Stimulated activated naive CD8-positive, alpha-beta T cell treated with anti-CD3 and anti-CD28 coated beads, Interleukin-15, amount 100 ng/mL, for 72 hours (primary cell): ENCODE results near the gene PYCARD.
"Not testable (repeated sequence)": the region's sequence is repeated elsewhere in the genome, so short reads cannot be mapped to it uniquely, and the experiment has no call there.

Experiments
- ATAC-seq: fragments of 150-1000 bp; cut with Tn5 transposase; 2 replicates; pipeline ENCODE4 v1.10.0; 2021; ENCODE audit warnings: mild to moderate bottlenecking, moderate library complexity
- DNase-seq, 2 donors: peaks; one replicate each; pipeline ENCODE4 v3.0.0; 2021 to 2022
- H3K27ac Mint-ChIP-seq, 2 donors: one replicate each; pipeline ENCODE4 v1.8.0; 2022; ENCODE audit warnings: mild to moderate bottlenecking in 2 of 2, mixed read lengths in 2 of 2, moderate library complexity in 2 of 2
- H3K27me3 Mint-ChIP-seq: one replicate; pipeline ENCODE4 v1.8.0; 2022; ENCODE audit warnings: mixed read lengths
- H3K4me1 Mint-ChIP-seq: one replicate; pipeline ENCODE4 v1.8.0; 2022; ENCODE audit warnings: mild to moderate bottlenecking, mixed read lengths
- H3K4me3 Mint-ChIP-seq, 2 donors: one replicate each; pipeline ENCODE4 v1.8.0; 2022; ENCODE audit warnings: mild to moderate bottlenecking in 2 of 2, mixed read lengths in 2 of 2, moderate library complexity in 1 of 2
- H3K9me3 Mint-ChIP-seq, 2 donors: one replicate each; pipeline ENCODE4 v1.8.0; 2022; ENCODE audit warnings: mixed read lengths in 2 of 2

PYCARD gene

DNA sequence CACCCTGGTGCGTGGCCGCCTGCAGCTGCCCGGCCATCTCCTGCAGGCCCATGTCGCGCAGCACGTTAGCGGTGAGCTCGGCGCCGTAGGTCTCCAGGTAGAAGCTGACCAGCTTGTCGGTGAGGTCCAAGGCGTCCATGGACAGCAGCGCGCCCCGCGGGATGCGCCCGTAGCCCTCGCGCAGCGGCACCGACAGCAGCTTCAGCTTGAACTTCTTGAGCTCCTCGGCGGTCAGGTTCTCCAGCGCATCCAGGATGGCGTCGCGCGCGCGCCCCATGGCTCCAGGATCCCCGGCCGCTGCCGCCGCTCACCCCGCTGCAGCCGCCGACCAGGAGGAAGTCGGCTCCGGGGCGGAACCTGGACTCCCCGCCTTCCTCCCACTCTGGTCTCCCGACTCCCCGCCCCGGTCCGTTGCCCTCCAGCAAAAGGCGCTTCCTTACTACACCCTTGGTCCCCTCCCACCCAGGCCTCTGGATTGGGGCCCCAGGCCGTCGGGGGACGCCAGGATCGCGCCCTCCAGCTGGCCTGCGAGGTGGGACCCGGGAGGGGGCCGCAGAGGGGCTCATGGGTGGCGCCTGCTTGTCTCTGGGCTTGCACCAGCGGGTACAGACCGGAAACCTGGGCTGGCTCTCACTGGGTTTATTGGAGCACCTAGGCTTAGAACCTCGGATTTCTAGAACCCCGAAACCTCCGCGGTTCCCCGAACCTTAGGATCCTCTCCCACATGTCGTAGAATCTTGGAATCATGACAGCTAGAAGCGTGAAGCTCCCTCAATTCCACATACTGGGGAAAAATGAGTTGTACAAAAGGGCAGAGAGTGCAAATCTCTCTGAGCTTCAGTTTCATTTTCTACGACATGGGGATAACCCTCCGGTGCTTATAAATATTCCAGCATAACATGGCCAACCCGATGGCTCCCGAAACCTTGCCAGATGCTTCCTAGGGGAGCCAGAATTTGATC is at the start of gene PYCARD:
PYCARD (minus strand) TSS at position 347 of the 962 bp plus-strand sequence; CDS start at position 277, 70 bp downstream.
- Mint-ChIP-seq H3K27ac (peak within 1 kb of the TSS; percentile 49 to 95), H3K4me3 (peak within 1 kb of the TSS; percentile 86 to 92), H3K9me3 (peaks cover 0 to 8% of the 10 kb centered on the region in 2 donors), H3K4me1 (peaks cover 54% of the 10 kb centered on the region), H3K27me3 (peaks cover 5% of the 10 kb centered on the region)
- peak; percentile 28 for ATAC-seq
- DNase-seq, result peak; percentile 43 to 45

DNA sequence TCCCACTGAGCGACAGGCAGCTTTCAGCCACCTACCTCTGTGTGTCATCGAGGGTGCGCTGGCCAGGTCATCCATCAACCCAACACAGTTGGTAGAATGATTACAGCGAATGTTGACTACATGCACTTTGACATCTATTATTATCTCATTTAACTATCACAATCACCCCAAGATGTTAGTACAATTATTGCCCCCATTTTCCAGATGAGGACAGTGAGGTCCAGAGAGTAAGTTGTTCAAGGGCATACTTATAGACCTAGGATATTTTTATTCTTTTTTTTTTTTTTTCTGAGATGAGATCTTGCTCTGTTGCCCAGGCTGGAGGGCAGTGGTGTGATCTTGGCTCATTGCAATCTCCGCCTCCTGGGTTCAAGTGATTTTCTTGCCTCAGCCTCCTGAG is 48.9 kb upstream of the PYCARD start:
- H3K27me3 Mint-ChIP-seq, result no peaks in the 10 kb centered on the region
- H3K27ac Mint-ChIP-seq, result no peak overlapping the region
- H3K4me3 Mint-ChIP-seq, result no peak overlapping the region
- DNase-seq, result no peak
- H3K9me3 Mint-ChIP-seq, result no peaks in the 10 kb centered on the region
- peaks cover 51% of the 10 kb centered on the region for H3K4me1 Mint-ChIP-seq
- peak; percentile 18 for ATAC-seq

DNA sequence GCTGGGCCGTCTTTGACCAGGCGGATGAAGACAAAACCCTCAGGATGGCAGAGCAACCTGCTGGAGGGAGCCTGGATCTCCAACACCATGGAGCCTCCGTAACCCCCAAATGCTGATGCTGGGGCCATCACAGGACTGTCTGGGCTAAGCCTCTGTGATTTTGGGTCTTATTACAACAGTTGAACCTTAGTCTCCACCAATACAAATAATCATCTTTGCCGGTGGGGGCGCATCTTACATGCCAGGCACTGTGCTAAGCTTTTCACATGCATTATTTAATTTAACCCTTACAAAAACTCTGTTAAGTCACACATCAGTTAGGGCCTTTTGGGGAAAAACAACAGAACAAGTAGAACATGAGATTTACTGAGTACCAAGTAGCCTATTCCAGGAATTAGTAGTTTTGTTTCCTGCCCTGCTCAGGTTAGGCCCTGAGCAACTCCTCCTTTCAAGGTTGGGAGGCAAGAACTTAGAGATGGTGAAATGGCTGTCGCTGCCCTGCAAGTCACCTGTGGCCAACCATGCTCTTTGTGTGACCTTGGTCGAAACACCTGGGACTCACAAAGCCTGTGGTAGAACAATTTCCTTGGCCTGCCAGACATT is 48.3 kb upstream of the PYCARD start:
- H3K27ac Mint-ChIP-seq, result peak overlapping the region in 1 of 2 donors; percentile 88
- ATAC-seq (peak; percentile 79), DNase-seq (peak in 1 of 2 donors; percentile 16)
- H3K27me3 Mint-ChIP-seq, result no peaks in the 10 kb centered on the region
- H3K4me3 Mint-ChIP-seq, result peak overlapping the region in 1 of 2 donors; percentile 7
- peaks cover 51% of the 10 kb centered on the region for H3K4me1 Mint-ChIP-seq
- H3K9me3 Mint-ChIP-seq, result no peaks in the 10 kb centered on the region

DNA sequence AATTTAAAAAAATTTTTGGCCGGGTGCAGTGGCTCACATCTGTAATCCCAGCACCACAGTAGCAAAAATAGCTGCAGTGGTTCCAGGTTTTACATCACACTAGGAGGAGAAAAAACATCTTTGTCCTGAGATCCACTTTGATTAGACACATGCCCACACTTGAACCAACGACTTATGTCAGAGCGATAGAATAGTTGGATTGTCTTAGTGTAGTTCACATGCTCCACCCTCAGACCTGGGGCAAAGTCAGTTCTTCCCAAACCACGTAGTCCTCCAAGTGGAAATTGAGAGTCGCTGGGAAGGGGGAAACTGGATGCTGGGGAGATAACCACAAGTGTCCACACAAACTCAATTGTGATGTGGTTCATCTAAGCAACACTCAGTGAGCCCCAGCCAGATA is 45.8 kb upstream of the PYCARD start:
- DNase-seq (no peak), ATAC-seq (no peak)
- H3K27me3 Mint-ChIP-seq, result no peaks in the 10 kb centered on the region
- no peak overlapping the region for H3K27ac Mint-ChIP-seq
- peaks cover 41% of the 10 kb centered on the region for H3K4me1 Mint-ChIP-seq
- no peak overlapping the region for H3K4me3 Mint-ChIP-seq
- H3K9me3 Mint-ChIP-seq, result no peaks in the 10 kb centered on the region

DNA sequence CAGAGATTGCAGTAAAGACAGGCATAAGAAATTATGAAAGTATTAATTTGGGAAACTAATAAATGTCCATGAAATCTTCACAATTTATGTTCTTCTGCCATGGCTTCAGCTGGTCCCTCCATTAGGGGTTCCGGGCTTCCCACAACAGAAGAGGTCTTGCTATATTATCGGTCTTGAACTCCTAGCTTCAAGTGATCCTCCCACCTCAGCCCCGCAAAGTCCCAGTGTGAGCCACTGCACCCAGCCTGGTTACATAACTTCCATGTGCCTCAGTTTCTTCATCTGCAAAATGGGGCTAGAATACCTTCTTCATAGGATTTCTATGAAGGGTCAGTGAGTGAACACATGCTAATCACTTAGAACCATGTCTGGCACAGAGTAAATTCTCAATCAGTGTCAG is 43.7 kb upstream of the PYCARD start:
- Mint-ChIP-seq H3K4me3 (no peak overlapping the region), H3K9me3 (no peaks in the 10 kb centered on the region), H3K4me1 (peaks cover 20% of the 10 kb centered on the region), H3K27ac (no peak overlapping the region), H3K27me3 (no peaks in the 10 kb centered on the region)
- ATAC-seq (no peak), DNase-seq (no peak)

DNA sequence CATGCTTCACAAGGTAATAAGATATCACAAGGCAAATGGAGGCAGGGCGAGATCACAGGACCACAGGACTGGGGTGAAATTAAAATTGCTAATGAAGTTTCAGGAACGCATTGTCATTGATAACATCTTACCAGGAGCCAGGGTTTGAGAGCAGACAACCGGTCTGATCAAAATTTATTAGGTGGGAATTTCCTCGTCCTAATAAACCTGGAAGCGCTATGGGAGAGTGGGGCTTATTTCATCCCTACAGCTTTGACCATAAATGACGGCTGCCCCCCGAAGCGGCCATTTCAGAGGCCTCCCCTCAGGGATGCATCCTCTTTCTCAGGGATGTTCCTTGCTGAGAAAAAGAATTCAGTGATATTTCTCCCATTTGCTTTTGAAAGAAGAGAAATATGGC is 43.0 kb upstream of the PYCARD start:
- not testable (repeated sequence) for H3K9me3 Mint-ChIP-seq, DNase-seq, H3K27me3 Mint-ChIP-seq, ATAC-seq, H3K27ac Mint-ChIP-seq, H3K4me3 Mint-ChIP-seq
- H3K4me1 Mint-ChIP-seq, result peaks cover 13% of the 10 kb centered on the region

DNA sequence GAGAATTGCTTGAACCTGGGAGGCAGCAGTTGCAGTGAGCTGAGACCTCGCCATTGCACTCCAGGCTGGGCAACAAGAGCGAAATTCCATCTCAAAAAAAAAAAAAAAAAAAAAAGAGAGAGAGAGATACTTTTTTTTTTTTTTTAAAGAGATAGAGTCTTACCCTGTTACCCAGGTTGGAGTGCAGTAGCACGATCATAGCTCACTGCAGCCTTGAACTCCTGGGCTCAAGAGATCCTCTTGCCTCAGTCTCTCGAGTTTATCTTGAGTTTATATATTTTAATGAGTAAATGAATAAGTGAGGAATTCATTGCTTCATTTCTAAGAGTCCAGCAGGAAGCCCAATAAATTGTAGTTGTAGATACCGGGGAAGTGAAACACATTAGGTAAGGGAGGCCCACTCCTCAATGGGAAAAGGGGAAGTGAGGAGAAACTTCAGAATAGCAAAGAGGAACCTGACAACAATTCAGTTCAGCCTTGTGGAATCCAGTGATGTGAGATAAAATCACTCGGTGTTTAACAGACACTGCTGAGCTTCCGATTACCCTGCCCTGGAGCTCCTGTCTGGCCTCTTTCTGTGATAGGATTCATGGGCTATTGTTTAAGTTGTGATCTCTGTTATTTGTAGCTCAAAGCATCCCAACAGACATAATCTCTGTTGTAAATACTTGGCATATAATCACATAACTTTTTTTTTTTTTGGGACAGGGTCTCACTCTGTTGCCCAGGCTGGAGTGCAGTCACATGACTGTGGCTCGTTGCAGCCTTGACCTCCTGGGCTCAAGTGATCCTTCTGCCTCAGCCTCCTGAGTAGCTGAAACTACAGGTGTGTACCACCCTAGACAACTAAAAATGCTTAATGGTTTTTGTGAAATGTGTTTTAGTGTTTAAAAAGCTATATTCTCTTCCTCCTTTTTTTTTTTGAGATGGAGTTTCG is 41.4 kb upstream of the PYCARD start:
- ATAC-seq (no peak), DNase-seq (no peak)
- H3K9me3 Mint-ChIP-seq, result no peaks in the 10 kb centered on the region
- H3K4me3 Mint-ChIP-seq, result no peak overlapping the region
- no peaks in the 10 kb centered on the region for H3K27me3 Mint-ChIP-seq
- H3K4me1 Mint-ChIP-seq, result peaks cover 2% of the 10 kb centered on the region
- no peak overlapping the region for H3K27ac Mint-ChIP-seq

DNA sequence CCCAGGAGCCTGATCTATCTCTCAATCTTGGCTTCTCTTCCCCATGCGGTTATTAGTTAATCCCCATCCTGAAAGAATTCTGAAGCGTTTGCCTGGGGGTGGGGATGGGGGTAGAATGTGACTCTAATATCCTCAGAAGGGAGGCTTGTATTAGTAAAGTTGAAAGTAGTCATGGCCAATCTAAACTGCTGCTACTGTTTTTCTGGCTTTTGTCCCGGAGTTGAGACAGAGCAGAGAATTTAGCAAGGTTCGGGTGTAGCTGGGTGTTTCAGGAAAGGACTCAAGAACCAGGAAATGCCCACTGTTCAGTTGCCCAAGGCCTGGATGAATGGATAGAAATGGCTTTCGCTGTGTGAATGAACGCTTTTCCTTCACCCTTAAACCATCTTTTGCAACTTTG is 39.6 kb upstream of the PYCARD start:
- Mint-ChIP-seq H3K4me1 (no peaks in the 10 kb centered on the region), H3K9me3 (no peaks in the 10 kb centered on the region), H3K4me3 (no peak overlapping the region), H3K27ac (no peak overlapping the region), H3K27me3 (no peaks in the 10 kb centered on the region)
- ATAC-seq, result no peak
- no peak for DNase-seq

DNA sequence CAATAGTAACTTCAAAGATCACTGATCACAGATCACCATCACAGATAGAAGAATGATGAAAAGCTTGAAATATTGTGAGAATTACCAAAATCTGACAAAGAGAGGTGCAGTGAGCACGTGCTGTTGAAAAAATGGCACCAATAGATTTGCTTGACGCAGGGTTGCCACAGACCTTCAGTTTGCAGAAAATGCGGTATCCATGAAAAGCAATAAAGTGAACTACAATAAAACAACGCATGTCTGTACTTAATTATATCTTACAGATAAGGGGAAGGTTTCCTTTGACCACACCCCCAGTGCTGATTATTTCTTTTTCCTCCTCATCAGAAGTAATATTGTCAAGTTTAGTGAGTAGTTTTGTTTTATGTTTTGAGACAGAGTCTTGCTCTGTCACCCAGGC is 35.5 kb upstream of the PYCARD start:
- no peaks in the 10 kb centered on the region for H3K27me3 Mint-ChIP-seq
- no peak for DNase-seq
- no peak overlapping the region for H3K27ac Mint-ChIP-seq
- no peak for ATAC-seq
- H3K4me3 Mint-ChIP-seq, result no peak overlapping the region
- H3K4me1 Mint-ChIP-seq, result no peaks in the 10 kb centered on the region
- peaks cover 4 to 11% of the 10 kb centered on the region in 2 donors for H3K9me3 Mint-ChIP-seq

DNA sequence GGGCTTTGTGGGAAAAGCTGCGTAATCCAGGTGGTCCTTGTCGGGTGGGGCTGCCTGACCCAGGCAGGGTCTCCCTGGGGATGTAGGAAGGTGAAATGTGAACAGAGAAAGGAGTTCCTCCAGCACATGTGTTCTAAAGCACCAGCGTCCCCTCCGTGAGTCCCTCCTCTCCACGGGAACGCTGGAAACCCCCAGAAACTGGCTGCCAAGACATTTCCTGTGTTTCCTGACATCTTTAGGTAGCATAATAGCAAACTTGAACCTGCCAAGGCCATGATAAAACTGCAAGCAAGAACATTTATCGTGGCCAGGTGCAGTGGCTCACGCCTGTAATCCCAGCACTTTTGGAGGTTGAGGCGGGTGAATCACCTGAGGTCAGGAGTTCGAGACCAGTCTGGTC is 26.9 kb upstream of the PYCARD start:
- Mint-ChIP-seq H3K4me3 (no peak overlapping the region), H3K27me3 (no peaks in the 10 kb centered on the region), H3K9me3 (peaks cover 4 to 5% of the 10 kb centered on the region in 2 donors), H3K27ac (no peak overlapping the region), H3K4me1 (no peaks in the 10 kb centered on the region)
- ATAC-seq (no peak), DNase-seq (no peak)

DNA sequence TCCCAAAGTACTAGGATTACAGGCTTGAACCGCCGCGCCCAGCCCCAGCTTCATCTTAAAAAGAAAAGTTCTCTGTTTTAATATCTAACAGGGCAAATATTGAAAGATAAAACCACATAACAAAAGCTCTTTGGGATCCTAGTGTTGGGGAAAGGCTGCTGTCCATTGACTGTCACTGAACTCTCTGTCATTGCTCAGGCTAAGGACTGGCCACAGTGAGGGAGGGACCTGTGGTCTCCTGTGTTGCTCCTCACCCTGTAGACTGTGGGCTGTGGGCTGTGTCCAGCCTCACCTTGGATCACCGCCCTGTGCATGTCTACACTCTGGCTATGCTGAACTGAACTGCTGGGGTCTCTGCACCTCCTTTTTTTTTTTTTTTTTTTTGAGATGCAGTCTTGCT is 25.6 kb upstream of the PYCARD start:
- H3K27ac Mint-ChIP-seq, result no peak overlapping the region
- DNase-seq, result no peak
- no peak for ATAC-seq
- no peak overlapping the region for H3K4me3 Mint-ChIP-seq
- no peaks in the 10 kb centered on the region for H3K9me3 Mint-ChIP-seq
- no peaks in the 10 kb centered on the region for H3K4me1 Mint-ChIP-seq
- no peaks in the 10 kb centered on the region for H3K27me3 Mint-ChIP-seq

DNA sequence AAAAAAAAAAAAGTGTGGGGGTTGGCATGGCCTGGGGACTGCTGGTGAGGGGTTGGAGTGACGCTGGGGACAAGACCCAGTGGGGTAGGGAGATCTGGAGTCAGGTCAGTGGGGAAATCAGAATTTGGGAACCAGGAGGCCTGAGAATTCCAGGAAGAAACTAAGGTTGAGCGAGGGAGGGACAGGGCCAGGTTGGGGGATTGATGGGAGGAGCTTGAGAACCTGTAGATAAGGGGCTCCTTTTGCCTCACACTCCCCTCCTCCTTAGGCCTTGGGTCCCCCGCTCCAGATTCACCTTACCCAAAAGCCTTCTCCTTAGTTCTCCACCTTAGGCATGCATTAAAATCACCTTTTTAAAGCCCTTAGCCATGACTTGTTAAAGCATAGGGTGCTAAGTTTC is 22.6 kb upstream of the PYCARD start:
- H3K4me3 Mint-ChIP-seq, result no peak overlapping the region
- peaks cover 19% of the 10 kb centered on the region for H3K27me3 Mint-ChIP-seq
- no peaks in the 10 kb centered on the region for H3K4me1 Mint-ChIP-seq
- H3K27ac Mint-ChIP-seq, result no peak overlapping the region
- H3K9me3 Mint-ChIP-seq, result no peaks in the 10 kb centered on the region
- ATAC-seq (no peak), DNase-seq (no peak)

DNA sequence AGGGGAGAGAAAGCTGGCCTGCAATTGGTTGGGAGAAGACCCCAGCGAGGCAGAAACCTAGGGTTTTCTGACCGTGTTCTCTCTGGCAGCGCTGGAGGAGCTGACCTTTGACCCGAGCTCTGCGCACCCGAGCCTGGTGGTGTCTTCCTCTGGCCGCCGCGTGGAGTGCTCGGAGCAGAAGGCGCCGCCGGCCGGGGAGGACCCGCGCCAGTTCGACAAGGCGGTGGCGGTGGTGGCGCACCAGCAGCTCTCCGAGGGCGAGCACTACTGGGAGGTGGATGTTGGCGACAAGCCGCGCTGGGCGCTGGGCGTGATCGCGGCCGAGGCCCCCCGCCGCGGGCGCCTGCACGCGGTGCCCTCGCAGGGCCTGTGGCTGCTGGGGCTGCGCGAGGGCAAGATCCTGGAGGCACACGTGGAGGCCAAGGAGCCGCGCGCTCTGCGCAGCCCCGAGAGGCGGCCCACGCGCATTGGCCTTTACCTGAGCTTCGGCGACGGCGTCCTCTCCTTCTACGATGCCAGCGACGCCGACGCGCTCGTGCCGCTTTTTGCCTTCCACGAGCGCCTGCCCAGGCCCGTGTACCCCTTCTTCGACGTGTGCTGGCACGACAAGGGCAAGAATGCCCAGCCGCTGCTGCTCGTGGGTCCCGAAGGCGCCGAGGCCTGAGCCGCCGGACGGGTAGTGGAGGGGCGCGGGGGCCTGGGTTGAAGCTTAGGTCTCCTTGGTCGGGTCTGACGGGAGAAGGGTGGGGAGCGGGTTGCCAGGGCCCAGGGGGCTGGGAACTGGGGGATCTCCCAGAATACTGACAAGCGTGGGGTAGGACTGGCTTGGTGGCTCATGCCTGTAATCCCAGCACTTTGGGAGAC is 21.8 kb upstream of the PYCARD start:
- no peak overlapping the region for H3K4me3 Mint-ChIP-seq
- H3K9me3 Mint-ChIP-seq, result no peaks in the 10 kb centered on the region
- no peak for DNase-seq
- H3K27ac Mint-ChIP-seq, result no peak overlapping the region
- ATAC-seq, result peak; percentile 33
- H3K4me1 Mint-ChIP-seq, result no peaks in the 10 kb centered on the region
- H3K27me3 Mint-ChIP-seq, result peaks cover 21% of the 10 kb centered on the region

DNA sequence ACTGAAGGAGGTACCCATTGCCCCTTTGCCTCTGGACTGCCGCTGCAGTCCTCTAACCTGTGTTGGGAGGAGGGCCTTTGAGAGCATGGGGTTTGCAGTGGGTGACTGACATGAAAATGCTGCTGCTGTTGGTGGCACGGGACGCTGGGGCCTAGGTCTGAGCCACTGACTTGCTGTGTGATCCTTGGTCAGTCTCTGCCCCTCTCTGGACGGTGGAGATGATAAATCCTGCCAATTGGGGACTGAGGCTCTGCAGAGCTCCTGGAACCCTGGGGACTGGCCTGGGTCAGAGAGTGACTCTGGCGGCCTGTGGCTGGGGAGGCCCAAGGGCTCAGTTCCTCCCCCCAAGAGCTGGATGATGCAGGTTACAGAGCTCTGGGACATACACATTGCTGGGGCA is 20.5 kb upstream of the PYCARD start:
- no peak overlapping the region for H3K27ac Mint-ChIP-seq
- H3K9me3 Mint-ChIP-seq, result no peaks in the 10 kb centered on the region
- DNase-seq (no peak), ATAC-seq (no peak)
- H3K27me3 Mint-ChIP-seq, result peaks cover 34% of the 10 kb centered on the region
- no peak overlapping the region for H3K4me3 Mint-ChIP-seq
- no peaks in the 10 kb centered on the region for H3K4me1 Mint-ChIP-seq
